Skin of body (tissue), 3 donors: ENCODE results near the gene TMEM134. TPM values are rescaled to one million over a fixed set of nuclear protein-coding genes. Genes with fewer than 3 reads are reported as not detected.
A peak's percentile ranks its signal among the peaks of the same experiment; 100 is the strongest.

ENCODE experiments used
- DNase-seq: peaks from one replicate; lab custom pipeline; 2025; lab: John Stamatoyannopoulos, UW
- small RNA-seq: library from RNA; depleted of rRNA; stranded (forward); fragments of <200 nt; gene quantifications from one replicate; pipeline ENCODE3, GENCODE V24; 2014; ENCODE audit warnings: low replicate concordance
- total RNA-seq: library from RNA; depleted of rRNA; stranded (reverse); fragments of >200 nt; gene quantifications from one replicate; pipeline ENCODE4 v1.2.3, GENCODE V29; 2014

TMEM134 gene
- total RNA-seq, 1 donor from 2014 or later: 33.7 TPM

DNA sequence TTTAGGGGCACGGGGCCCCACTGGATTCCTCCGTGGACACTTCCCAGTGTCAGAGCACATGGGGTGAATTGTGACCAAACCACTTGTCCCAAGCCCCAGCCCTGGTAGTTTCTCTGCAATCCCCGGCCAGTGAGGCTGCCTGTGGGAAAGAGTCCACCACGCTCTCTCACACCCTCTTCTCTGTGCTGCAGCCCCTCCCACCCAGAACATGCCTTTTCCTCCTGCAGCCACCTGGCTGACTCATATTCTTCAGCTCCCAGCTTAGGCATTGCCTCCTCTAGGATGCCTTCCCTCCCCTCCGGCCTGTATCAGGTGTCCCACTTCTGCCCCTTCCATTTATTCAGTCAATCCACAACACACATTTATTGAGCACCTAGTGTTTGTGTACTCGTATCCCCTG, 46.2 kb downstream of the TMEM134 start:
- DNase-seq: no peak

GRCh38 chr11:67421430-67422031, 47.5 kb downstream of the TMEM134 start:
- no peak for DNase-seq

DNA sequence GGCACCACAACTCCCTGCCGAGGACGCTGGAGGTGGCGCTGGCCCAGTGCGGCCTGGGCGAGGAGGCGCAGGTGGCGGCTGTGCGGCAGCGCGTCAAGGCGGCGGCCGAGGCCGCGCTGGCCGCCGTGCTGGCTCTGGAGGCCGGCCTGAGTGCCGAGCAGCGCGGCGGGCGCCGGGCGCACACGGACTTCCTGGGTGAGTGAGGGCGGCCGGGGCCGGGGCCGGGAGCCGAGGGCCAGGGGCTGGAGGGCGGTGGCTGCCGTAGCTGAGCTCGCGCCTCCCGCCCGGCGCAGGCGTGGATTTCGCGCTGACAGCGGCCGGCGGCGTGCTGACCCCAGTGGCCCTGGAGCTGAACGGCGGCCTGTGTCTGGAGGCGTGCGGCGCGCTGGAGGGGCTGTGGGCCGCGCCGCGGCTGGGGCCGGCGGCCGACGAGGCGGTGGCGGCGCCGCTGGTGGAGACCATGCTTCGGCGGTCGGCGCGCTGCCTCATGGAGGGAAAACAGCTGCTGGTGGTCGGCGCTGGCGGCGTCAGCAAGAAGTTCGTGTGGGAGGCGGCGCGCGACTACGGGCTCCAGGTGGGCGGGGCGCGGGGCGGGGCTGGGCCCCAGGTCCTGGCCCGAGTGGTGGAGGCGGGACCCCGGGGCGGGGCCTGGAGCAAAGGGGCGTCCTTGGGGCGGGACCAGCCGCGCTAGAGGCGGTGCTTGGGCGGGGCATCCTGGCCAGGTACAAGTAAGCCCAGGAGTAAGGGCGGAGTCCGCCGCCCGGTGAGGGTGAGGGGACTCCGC, 48.2 kb downstream of the TMEM134 start:
- peak; percentile 78 for DNase-seq

DNA sequence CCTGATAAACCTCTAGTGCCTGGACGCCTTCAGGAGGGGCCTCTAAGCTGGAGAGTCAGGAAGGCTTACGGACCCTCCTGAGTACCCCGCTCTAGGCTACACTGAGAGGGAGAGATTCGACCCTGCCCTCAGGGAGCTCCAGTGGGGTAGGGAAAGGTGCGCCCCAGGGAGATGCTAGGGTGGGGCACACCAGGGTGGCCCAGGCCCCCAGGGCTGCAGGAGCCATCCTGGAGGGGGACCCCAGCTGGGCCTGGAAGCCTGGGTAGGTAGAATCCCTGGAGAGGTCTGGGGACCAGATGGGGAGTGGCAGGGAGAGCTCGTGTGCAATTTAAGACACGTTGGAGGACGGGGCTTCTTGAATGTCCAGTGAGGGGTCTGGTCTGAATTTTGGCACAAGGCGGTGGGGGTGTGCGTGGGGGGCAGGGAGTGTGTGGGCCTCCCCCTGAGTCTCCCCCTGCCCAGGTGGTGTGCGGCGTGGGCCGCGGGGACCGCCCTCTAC, 48.9 kb downstream of the TMEM134 start:
- no peak for DNase-seq

DNA sequence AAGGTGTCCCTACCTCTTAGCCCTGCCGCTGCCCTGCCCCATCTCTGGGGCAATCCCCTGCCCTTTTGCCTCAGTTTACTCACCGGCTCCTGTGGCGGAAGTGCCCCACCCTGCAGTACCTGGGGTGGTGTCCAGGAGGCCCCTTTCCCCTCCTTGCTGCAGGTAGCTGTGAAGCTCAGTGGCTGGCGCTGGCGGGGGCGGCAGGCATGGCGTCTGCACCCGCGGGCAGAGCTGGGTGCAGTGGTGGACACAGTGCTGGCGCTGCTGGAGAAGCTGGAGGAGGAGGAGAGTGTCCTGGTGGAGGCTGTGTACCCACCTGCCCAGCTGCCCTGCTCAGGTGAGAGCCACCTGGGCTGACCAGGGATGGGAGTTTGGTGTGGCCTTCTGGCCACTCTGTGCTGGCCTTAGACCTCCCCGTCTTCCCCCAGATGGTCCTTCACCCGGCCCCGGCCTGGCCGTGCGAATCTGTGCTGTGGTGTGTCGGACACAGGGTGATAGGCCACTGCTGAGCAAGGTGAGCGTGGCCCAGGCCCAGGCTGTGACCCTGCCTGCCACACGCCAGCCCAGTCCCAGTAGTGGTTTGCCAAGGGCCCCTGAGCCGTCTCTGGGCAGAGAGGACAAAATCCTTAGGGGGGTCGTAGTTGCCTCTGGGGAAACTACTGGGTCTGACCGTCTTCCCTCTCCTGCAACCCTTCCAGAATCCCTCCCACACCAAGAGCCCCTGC, 49.6 kb downstream of the TMEM134 start:
- DNase-seq: no peak

DNA sequence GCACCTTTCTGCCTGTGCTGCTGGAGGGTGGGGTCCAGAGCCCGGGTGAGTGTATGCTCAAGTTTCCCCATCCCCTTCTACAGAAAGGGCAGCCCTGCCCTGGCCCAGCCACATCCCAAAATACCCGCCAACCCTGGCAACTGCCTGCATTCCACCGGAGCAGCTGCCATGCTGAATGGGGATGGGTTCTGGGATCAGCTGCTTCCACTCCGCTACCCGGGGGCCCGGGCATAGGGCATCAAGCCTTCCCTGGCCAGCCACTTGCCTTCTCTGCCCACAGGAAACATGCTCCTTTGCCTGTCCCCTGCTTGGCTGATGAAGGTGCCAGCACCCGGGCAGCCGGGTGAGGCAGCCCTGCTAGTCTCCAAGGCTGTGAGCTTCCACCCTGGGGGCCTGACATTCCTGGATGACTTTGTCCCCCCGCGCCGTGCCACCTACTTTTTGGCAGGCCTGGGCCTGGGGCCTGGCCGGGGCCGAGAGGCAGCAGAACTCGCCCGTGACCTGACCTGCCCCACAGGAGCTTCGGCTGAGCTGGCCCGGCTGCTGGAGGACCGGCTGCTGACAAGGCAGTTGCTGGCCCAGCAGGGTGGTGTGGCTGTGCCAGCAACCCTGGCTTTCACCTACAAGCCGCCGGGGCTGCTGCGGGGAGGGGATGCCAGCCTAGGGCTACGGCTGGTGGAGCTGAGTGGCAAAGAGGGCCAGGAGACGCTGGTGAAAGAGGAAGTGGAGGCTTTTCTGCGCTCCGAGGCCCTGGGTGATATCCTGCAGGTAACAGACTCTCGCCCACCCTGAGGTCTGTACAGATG, 50.4 kb downstream of the TMEM134 start:
- DNase-seq: no peak

DNA sequence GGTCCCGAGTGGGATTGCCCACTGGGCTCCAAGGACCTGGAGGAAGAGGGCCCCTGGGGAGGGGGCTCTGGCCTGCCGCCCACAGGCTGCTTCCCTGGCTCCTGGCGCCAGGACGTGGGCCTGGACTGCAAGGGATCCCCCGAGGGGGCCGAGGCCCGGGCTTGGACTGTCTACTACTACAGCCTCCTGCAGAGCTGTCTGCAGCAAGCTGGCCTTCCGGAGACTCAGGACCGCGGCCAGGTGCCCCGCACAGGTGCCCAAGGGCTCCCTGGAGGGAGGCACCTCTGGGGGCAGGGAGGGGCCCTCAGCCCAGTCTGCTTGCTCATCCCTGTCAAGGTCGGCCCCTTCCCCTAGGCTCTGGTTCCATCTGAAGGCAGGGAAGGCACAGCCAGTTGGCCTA, 51.6 kb downstream of the TMEM134 start:
- DNase-seq: no peak

DNA sequence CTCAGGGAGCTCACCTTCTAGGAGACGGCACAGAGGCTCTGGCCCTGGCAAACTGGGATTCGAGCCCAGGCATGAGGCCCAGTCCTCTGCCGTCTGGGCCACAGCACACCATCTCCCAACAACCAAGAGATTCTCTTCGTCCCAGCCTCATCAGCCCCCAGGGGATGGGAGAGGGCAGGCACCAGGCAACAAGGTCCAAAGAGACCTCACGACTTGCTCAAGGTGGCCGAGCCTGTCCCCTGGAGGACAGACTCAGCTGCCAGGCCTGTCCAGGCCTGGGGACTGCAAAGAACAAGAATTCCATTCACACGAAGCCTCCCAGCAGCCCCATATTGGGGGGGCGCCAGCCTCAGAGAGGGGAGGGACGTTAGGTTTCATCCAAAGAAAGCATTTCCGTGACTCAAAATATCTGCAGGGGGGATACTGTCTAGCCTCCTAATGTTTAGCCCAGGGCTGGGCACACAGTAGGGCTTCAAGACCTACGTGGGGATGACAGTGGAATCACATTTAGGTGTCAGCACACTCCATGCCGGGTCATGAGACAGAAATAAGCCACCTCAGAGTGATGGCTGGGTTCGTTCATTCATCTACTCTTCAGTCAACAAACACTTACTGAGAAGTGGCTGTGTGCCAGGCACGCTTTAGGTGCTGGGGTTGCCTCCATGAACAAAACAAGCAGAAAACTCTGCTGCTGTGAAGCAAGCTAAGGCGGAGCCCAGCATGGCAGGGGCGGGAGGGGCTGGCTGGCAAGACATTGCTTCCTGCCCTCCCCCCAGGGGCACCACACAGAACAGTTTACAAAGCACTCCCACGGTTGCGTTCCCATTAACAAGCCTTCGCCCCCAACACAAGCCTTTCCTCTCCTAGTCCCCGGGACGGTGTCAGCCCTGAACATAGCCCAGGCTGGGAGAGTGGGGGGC, 52.4 kb downstream of the TMEM134 start:
- DNase-seq: no peak

DNA sequence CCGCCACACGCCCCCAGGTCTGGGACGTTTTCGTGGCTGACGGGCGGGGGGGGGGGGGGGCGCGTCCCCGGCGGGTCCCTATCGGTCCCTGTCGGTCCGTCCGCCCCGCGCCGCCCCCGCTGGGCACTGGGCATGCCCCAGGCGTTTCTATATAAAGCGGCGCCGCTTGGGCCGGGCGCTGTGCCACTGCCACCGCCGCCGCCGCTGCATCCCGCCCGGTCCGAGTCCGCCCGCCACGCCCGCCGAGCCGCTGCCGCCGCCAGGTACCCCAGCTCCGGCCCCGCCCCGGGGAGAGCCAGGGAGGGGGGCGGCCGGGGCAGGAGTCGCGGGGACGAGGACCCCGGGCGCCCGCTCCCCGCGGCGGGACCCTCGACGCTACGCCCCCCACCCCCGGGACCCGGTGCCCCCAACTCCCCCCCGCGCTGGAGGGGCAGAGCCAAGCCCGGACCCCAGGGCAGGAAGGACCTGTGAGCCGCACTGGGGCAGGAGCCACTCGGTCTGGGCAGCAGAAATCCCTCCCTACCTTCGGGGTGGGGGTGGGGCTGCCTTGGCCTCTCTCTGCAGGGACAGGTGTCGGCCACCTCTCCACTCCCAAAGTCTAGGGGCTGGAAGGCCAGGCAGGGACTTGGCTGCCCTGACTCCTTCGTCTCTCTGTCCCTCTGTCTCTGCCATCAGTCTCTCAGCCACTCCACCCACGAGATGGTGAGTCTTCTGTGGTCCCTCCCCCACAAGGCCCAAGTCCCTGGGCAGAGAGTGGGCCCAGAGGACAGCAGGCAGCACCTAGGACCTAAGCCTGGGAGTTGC, 53.3 kb downstream of the TMEM134 start, which contains the start of gene CARNS1:
CARNS1 (plus strand) TSS at position 178 of the 804 bp plus-strand sequence; CDS start at position 700, 522 bp downstream.
- DNase-seq: no peak

DNA sequence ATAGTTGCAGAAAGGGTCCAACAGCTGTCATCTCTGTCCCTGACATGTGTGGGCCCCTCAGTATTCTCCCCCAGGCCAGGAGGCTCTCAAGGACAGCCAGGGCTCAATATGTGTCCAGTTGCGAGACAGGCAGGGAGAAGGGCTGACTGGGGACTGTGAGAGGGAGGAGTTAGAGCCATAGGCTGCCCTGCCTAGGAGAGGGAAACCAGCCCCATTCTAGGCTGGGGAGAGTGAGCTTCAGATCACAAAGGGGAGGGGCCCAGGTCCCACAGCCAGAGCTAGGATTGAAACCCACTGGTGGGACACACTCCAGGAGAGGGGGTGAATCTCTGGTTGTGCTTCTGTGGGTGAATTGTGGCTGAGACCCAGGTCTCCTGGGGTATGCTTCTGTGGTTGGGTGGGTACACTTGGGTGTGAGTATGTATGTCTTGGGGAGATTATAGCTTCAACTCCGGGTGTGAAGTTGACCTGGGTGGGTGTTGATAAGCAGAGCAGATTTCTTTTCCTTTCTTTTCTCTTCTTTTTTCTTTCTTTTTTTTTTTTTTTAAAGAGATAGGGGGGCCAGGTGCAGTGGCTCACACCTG, 55.7 kb downstream of the TMEM134 start:
- no peak for DNase-seq

DNA sequence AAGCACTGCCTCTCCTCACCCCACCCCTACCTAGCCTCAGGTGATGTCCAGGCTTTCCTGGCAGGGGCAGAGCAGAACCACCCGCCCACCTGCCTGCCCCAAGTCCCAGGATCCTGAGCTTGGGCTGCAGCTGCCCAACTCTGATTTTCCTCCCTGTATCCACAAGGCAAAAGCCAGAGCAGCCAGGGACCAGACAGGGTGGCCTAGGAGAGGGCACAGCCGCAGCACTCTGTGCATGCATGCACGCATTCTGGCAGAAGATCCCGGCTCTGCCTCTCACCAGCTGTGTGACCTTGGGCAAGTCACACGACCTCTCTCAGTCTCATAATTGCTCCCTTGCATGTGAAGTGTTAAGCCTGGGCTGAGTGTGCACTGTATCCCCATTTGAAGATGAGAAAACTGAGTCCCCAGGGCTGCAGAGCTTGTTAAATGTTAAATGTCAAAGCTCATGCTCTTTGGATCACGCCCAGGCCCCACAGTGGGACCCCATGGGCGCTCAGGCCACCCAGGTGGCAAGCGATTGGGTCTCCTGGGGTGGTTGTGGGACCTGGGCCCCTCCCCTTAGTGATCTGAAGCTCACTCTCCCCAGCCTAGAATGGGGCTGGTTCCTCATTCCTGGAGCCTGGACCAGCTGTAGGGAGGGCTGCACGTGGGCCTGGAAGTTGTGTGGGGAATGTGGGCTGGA, 56.4 kb downstream of the TMEM134 start:
- DNase-seq: no peak

GRCh38 chr11:67411785-67412152, 57.3 kb downstream of the TMEM134 start:
- no peak for DNase-seq

Small RNA genes lying within 50 kb of the gene (small RNA-seq; reads per million reads assigned to genes)
- not detected for gene MIR6752

Other genes with a start within 250 kb of the TMEM134 start
- 34.5 TPM for gene GRK2, start 202.8 kb downstream of the TMEM134 start, total RNA-seq
- gene ANKRD13D, start 179.9 kb downstream of the TMEM134 start, total RNA-seq: 33.0 TPM
- 13.4 TPM for gene SSH3, start 165.7 kb downstream of the TMEM134 start, total RNA-seq
- gene POLD4, start 115.7 kb downstream of the TMEM134 start, total RNA-seq: 9.5 TPM
- gene CLCF1, start 95.7 kb downstream of the TMEM134 start, total RNA-seq: 0.89 TPM
- 9.6 TPM for gene RAD9A, start 77.3 kb downstream of the TMEM134 start, total RNA-seq
- 78.3 TPM for gene PPP1CA, start 67.4 kb downstream of the TMEM134 start, total RNA-seq
- 1.2 TPM for gene TBC1D10C, start 65.2 kb downstream of the TMEM134 start, total RNA-seq
- gene CARNS1, start 53.6 kb downstream of the TMEM134 start, total RNA-seq: 3.8 TPM
- gene RPS6KB2, start 40.8 kb downstream of the TMEM134 start, total RNA-seq: 39.8 TPM
- 0.89 TPM for gene PTPRCAP, start 31.6 kb downstream of the TMEM134 start, total RNA-seq
- gene CORO1B, start 25.8 kb downstream of the TMEM134 start, total RNA-seq: 30.2 TPM
- not detected for gene GPR152, start 16.5 kb downstream of the TMEM134 start, total RNA-seq
- 0.49 TPM for gene CABP4, start 13.9 kb downstream of the TMEM134 start, total RNA-seq
- 42.8 TPM for gene AIP, start 13.8 kb upstream of the TMEM134 start, total RNA-seq
- 7.5 TPM for gene PITPNM1, start 36.1 kb upstream of the TMEM134 start, total RNA-seq
- 4.5 TPM for gene CDK2AP2, start 38.9 kb upstream of the TMEM134 start, total RNA-seq
- gene CABP2, start 54.2 kb upstream of the TMEM134 start, total RNA-seq: not detected
- gene GSTP1, start 114.6 kb upstream of the TMEM134 start, total RNA-seq: 333 TPM
- gene NDUFV1, start 137.7 kb upstream of the TMEM134 start, total RNA-seq: 121 TPM
- gene NUDT8, start 160.7 kb upstream of the TMEM134 start, total RNA-seq: 6.0 TPM
- gene TBX10, start 170.5 kb upstream of the TMEM134 start, total RNA-seq: not detected
- 0.20 TPM for gene ACY3, start 181.5 kb upstream of the TMEM134 start, total RNA-seq
- gene ALDH3B2, start 205.4 kb upstream of the TMEM134 start, total RNA-seq: 19.1 TPM